Measurements from ENCODE around the gene ACTRT2. TPM values are rescaled to one million over a fixed set of nuclear protein-coding genes. Genes with fewer than 3 reads are reported as not detected.

ACTRT2 gene
- polyA plus RNA-seq, 1 donor (not counting 4 experiments of a cell fraction or from before 2014, with no cell fraction given): not detected

GRCh38 chr1:3020263-3020909 lies 881 bp upstream of the ACTRT2 start:
- Histone ChIP-seq H2AFZ (ENCODE audit: control insufficient read depth, low read length) (no peak overlapping the region), H3K9me3 (ENCODE audit: control insufficient read depth, low read depth, low read length) (peaks cover 12% of the 10 kb centered on the region), H3K27me3 (ENCODE audit: control insufficient read depth, extremely low read depth, insufficient read depth, low read length) (no peaks in the 10 kb centered on the region), H3K9ac (ENCODE audit: control insufficient read depth, extremely low read depth, insufficient read depth, low read length) (no peak overlapping the region), H3K4me1 (ENCODE audit: control insufficient read depth, extremely low read depth, insufficient read depth, low read length) (no peaks in the 10 kb centered on the region), H3K9me1 (ENCODE audit: control insufficient read depth, extremely low read depth, insufficient read depth, low read length) (no peaks in the 10 kb centered on the region), H3K4me3 (ENCODE audit: control insufficient read depth in 2 of 3, extremely low read depth in 1 of 3, insufficient read depth in 2 of 3, low read depth in 1 of 3, low read length in 3 of 3) (no peak overlapping the region), H3K79me2 (ENCODE audit: control insufficient read depth, insufficient read depth, low read length) (no peaks in the 10 kb centered on the region), H3K27ac (ENCODE audit: control insufficient read depth, insufficient read depth, low read length) (no peak overlapping the region), H3K4me2 (ENCODE audit: control insufficient read depth, extremely low read depth, insufficient read depth, low read depth, low read length) (no peak overlapping the region), H4K20me1 (ENCODE audit: control insufficient read depth, extremely low read depth, insufficient read depth, low read length) (no peaks in the 10 kb centered on the region), H3K36me3 (ENCODE audit: control insufficient read depth in 2 of 2, extremely low read depth in 1 of 2, insufficient read depth in 2 of 2, low read length in 2 of 2) (no peaks in the 10 kb centered on the region)
- DNase-seq (ENCODE audit: low read depth, low spot score): no peak
- dilution Hi-C loops (cut with MboI; ENCODE audit: extremely low pct_ligation_motif_present, low sequenced_read_pairs): no loop called here
- FAIRE-seq: no peak
- no peak for TF ChIP-seq EZH2 (IDR thresholded peaks at IDR 0.05; ENCODE audit: low read length)
- no peak for TF ChIP-seq CTCF (optimal IDR thresholded peaks at IDR 0.05 in 1 of 3, IDR thresholded peaks at IDR 0.05 in 1 of 3, conservative IDR thresholded peaks at IDR 0.05 in 1 of 3; ENCODE audit: extremely low read depth in 1 of 3, insufficient read depth in 2 of 3, low read length in 3 of 3)

GRCh38 chr1:3021801-3022401 lies 634 bp downstream of the ACTRT2 start:
- Histone ChIP-seq H3K9me3 (ENCODE audit: control insufficient read depth, low read depth, low read length) (peaks cover 17% of the 10 kb centered on the region), H3K4me1 (ENCODE audit: control insufficient read depth, extremely low read depth, insufficient read depth, low read length) (no peaks in the 10 kb centered on the region), H3K79me2 (ENCODE audit: control insufficient read depth, insufficient read depth, low read length) (no peaks in the 10 kb centered on the region), H3K36me3 (ENCODE audit: control insufficient read depth in 2 of 2, extremely low read depth in 1 of 2, insufficient read depth in 2 of 2, low read length in 2 of 2) (no peaks in the 10 kb centered on the region), H4K20me1 (ENCODE audit: control insufficient read depth, extremely low read depth, insufficient read depth, low read length) (no peaks in the 10 kb centered on the region), H3K27me3 (ENCODE audit: control insufficient read depth, extremely low read depth, insufficient read depth, low read length) (no peaks in the 10 kb centered on the region), H3K9ac (ENCODE audit: control insufficient read depth, extremely low read depth, insufficient read depth, low read length) (no peak overlapping the region), H3K27ac (ENCODE audit: control insufficient read depth, insufficient read depth, low read length) (no peak overlapping the region), H2AFZ (ENCODE audit: control insufficient read depth, low read length) (no peak overlapping the region), H3K4me3 (ENCODE audit: control insufficient read depth in 2 of 3, extremely low read depth in 1 of 3, insufficient read depth in 2 of 3, low read depth in 1 of 3, low read length in 3 of 3) (no peak overlapping the region), H3K9me1 (ENCODE audit: control insufficient read depth, extremely low read depth, insufficient read depth, low read length) (no peaks in the 10 kb centered on the region), H3K4me2 (ENCODE audit: control insufficient read depth, extremely low read depth, insufficient read depth, low read depth, low read length) (no peak overlapping the region)
- TF ChIP-seq EZH2 (IDR thresholded peaks at IDR 0.05; ENCODE audit: low read length) (no peak), CTCF (optimal IDR thresholded peaks at IDR 0.05 in 1 of 3, IDR thresholded peaks at IDR 0.05 in 1 of 3, conservative IDR thresholded peaks at IDR 0.05 in 1 of 3; ENCODE audit: extremely low read depth in 1 of 3, insufficient read depth in 2 of 3, low read length in 3 of 3) (no peak)
- DNase-seq (ENCODE audit: low read depth, low spot score) (no peak), FAIRE-seq (no peak)
- dilution Hi-C loops (cut with MboI; ENCODE audit: extremely low pct_ligation_motif_present, low sequenced_read_pairs): no loop called here
